GM12891 (cell line): ENCODE measurements around the gene ENG.

ENCODE experiments used
- PAX5 ChIP-seq: IDR thresholded peaks from 2 replicates; pipeline ENCODE4 v1.6.1; 2011; ENCODE audit warnings: low read length, moderate library complexity, mild to moderate bottlenecking; ENCODE audit not compliant: insufficient read depth, severe bottlenecking
- POLR2A ChIP-seq: IDR thresholded peaks from 2 replicates; pipeline ENCODE4 v1.6.1; 2011; ENCODE audit warnings: low read depth, low read length, control low read depth
- POLR2AphosphoS5 ChIP-seq: IDR thresholded peaks from 2 replicates; pipeline ENCODE4 v1.6.1; 2011; ENCODE audit warnings: low read depth, low read length, control low read depth
- SPI1 ChIP-seq: IDR thresholded peaks from 2 replicates; pipeline ENCODE4 v1.6.1; 2011; ENCODE audit warnings: low read depth, low read length, control low read depth
- TAF1 ChIP-seq: IDR thresholded peaks from 2 replicates; pipeline ENCODE4 v1.6.1; 2011; ENCODE audit warnings: low read depth, low read length, control low read depth

- no peak for TF ChIP-seq POLR2A
- TF ChIP-seq TAF1 = no peak
- no peak for TF ChIP-seq POLR2AphosphoS5
- no peak for TF ChIP-seq SPI1
- no peak for TF ChIP-seq PAX5
These were observed 9.6 kb downstream of the ENG start for GRCh38 chr9:127844821-127845359.
